Epithelial cell of esophagus (primary cell): Measurements from ENCODE around the gene ACTL8.

Experiments
- DNase-seq: peaks from one replicate; pipeline ENCODE4 v3.0.0; 2010; ENCODE audit warnings: low read depth
- H3K4me3 ChIP-seq: 2 replicates; pipeline ENCODE4 v1.5.1; 2011; ENCODE audit warnings: mild to moderate bottlenecking, low read length, control low read depth
- TF ChIP-seq, protein P1 (sequence below): IDR thresholded peaks from 2 replicates; pipeline ENCODE4 v1.5.1; 2011; ENCODE audit warnings: low read depth, mild to moderate bottlenecking, low read length, control low read depth, inconsistent platforms; ENCODE audit not compliant: insufficient read depth; ENCODE audit errors: missing control alignments

Gene ACTL8

DNA sequence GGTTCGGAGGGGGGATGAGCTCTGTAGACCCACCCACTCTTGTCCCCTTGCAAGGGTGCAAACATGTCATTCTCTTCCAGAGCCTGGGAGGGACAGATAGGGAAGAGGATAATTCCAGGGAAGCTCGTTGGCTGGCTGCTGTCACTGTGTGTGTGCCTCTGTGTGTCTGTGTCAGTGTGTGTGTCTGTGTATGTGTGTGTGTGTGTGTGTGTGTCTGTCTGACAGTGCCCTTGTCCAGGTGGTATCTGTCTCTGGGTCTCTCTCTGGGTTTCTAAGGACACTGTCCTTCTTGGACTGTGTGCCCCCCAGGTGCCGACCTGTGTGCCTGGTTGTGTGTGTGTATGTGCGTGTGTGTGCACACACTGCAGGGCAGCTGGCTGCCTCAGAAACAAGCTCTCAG is 90.5 kb downstream of the ACTL8 start:
- TF ChIP-seq, protein P1, sequence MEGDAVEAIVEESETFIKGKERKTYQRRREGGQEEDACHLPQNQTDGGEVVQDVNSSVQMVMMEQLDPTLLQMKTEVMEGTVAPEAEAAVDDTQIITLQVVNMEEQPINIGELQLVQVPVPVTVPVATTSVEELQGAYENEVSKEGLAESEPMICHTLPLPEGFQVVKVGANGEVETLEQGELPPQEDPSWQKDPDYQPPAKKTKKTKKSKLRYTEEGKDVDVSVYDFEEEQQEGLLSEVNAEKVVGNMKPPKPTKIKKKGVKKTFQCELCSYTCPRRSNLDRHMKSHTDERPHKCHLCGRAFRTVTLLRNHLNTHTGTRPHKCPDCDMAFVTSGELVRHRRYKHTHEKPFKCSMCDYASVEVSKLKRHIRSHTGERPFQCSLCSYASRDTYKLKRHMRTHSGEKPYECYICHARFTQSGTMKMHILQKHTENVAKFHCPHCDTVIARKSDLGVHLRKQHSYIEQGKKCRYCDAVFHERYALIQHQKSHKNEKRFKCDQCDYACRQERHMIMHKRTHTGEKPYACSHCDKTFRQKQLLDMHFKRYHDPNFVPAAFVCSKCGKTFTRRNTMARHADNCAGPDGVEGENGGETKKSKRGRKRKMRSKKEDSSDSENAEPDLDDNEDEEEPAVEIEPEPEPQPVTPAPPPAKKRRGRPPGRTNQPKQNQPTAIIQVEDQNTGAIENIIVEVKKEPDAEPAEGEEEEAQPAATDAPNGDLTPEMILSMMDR, result no peak
- no peak overlapping the region for H3K4me3 ChIP-seq
- DNase-seq, result no peak

DNA sequence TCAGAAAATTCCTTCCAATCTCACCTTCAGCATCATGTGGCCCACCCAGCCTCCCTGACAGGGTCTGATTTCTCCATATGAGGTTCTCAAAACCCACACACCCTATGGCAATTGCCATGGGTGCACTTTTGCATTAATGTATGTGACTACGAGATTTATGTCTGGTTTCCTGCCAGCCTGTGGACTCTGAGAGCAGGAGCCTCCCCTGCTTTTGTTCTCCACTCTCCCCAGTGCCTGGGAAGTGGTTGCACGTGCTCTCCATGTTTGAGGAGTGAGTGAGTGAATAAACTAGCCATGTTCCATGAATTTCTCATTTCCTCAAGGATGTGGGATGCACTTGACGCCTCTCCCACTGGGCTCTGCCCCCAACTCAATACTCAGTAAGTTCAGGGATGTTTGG is 91.2 kb downstream of the ACTL8 start:
- DNase-seq, result no peak
- H3K4me3 ChIP-seq, result no peak overlapping the region
- TF ChIP-seq, protein P1, result no peak

DNA sequence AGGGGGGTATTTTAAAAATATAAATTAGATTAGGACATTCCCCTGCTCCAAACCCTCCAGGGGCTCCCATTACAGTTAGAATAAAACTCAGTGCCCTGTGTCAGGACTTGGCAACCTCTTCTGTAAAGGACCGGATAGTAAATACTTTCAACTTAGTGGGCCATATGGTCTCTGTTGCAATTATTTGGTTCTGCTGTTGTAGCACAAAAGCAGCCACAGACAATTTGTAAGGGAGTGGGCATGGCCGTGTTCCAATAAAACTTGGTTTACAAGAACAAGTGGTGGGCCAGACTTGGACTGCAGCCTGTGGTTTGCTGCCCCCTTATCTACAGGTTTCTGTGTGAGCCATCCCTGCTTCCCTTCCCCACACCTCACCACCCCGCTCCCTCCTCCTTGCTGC is 92.0 kb downstream of the ACTL8 start:
- TF ChIP-seq, protein P1, result no peak

DNA sequence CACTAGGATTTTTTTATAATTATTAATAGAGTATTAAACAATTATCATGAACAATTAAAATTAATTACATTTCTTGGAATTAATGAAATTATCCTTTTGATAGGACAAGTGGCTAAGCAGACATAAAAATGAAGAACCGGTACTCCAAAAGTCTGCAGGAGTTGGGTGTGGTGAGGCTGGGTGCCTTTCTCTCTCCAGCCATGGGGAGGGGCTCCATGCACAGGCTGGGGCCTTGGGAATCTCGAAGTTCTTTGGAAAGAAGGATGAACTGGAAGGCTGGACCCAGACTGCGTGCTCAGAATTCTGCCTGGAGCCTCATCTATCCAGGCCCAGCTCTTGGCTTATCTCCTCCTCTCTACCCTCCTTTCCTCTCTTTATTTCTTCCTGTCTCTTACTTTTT is 94.1 kb downstream of the ACTL8 start:
- TF ChIP-seq, protein P1, result no peak
- no peak for DNase-seq
- H3K4me3 ChIP-seq, result no peak overlapping the region

More for the DNA sequence above, 92.0 kb downstream of the ACTL8 start:
- H3K4me3 ChIP-seq, result no peak overlapping the region
- no peak for DNase-seq

DNA sequence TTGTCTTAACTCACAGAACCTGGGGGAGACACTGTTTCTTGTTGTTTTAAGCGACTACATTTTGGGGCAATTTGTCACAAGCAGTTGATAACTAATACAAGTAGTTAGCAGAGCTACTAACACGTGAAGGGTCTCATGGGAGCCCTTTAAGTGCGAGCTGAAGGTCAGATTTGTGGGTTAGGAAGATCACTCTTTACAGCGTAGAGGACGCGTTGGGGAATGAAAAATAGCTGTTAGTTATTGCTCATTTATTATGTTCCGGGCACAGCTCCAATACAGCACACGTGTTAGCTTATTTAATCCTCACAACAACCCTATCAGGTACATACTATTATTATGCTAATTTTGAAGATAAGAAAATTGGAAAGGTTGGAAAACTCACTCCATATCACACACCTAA is 95.9 kb downstream of the ACTL8 start:
- DNase-seq, result no peak
- TF ChIP-seq, protein P1, result no peak
- no peak overlapping the region for H3K4me3 ChIP-seq

DNA sequence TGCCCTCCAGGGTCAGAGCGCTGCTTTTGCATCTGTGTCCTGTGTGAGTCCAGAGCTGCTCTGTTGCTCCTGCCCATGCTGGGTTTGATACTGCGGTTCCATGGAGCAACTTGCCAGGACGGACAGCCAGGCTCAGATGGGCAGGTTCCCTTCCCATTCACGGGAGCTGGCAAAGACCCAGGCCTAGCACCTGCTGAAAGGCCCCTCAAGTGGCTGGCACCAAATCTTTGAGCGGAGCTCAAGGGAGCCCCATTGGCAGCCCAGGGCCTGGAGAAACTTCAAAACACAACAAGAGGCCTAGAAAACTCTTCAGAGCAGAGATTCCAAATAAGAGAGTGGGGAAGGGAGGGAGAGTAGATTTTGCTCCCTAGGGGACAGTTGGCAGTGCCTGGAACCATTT is 97.2 kb downstream of the ACTL8 start:
- no peak overlapping the region for H3K4me3 ChIP-seq
- TF ChIP-seq, protein P1, result no peak
- DNase-seq, result no peak

DNA sequence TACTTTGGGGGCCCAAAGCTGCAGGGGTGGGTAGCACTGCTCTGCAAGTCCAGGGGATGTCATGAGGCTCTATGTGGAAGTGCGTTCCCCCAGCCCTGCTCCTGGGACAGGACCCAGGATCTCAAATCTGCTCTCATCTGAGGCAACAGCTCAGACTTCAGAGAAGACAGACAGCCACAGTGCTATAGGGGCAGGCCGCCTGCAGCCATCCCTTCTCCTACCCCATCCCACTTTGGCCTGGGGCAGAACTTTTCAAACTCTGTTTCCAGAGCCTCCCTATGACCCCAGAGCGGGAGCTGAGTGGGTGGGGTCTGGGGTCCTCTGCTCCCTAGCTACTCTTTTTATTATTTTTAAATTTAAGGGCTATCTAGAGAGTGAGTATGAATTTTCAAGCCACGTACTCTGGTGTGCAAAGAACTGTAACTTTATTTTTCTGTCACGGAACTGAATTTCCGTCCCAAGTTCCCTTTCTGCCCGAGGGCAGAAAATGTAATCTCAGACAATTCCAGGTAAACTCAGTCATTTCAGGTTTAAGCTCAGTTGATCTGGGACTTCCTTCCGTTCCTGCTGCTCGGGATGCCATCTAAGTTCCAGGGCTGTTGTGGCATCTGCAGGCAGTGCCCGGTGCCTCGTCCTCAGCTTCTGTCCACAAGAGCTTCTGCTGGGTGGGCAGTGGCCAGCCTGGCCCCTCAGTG is 98.3 kb downstream of the ACTL8 start:
- no peak for DNase-seq

More for the DNA sequence above, 98.3 kb downstream of the ACTL8 start:
- H3K4me3 ChIP-seq, result no peak overlapping the region
- TF ChIP-seq, protein P1, result no peak
